Esophagus (tissue), 2 donors: ENCODE results near the gene TTLL6. TPM values are rescaled to one million over a fixed set of nuclear protein-coding genes. Genes with fewer than 3 reads are reported as not detected.

Experiments used
- H3K27ac ChIP-seq, 2 donors: one replicate each; pipeline ENCODE4 v1.5.1; 2013; ENCODE audit warnings: low read depth in 2 of 2, mild to moderate bottlenecking in 2 of 2, inconsistent platforms in 1 of 2, low read length in 1 of 2, moderate library complexity in 1 of 2
- H3K27me3 ChIP-seq, 2 donors: one replicate each; pipeline ENCODE4 v1.6.1; 2013; ENCODE audit warnings: low read length in 2 of 2, control low read depth in 1 of 2, mild to moderate bottlenecking in 1 of 2; ENCODE audit not compliant: insufficient read depth in 2 of 2, control insufficient read depth in 1 of 2
- H3K36me3 ChIP-seq, 2 donors: one replicate each; pipeline ENCODE4 v1.6.1; 2013; ENCODE audit warnings: low read length in 1 of 2; ENCODE audit not compliant: control insufficient read depth in 2 of 2, insufficient read depth in 2 of 2
- H3K4me1 ChIP-seq, 2 donors: one replicate each; pipeline ENCODE4 v1.6.1; 2013; ENCODE audit warnings: low read length in 1 of 2; ENCODE audit not compliant: control insufficient read depth in 2 of 2, insufficient read depth in 2 of 2
- H3K4me3 ChIP-seq, 2 donors: one replicate each; pipeline ENCODE4 v1.5.1; 2013; ENCODE audit warnings: low read length in 2 of 2, mild to moderate bottlenecking in 2 of 2, low read depth in 1 of 2, moderate library complexity in 1 of 2
- H3K9me3 ChIP-seq, 2 donors: one replicate each; pipeline ENCODE4 v1.6.1; 2013; ENCODE audit warnings: mild to moderate bottlenecking in 2 of 2, low read depth in 1 of 2, low read length in 1 of 2, moderate library complexity in 1 of 2; ENCODE audit not compliant: control insufficient read depth in 2 of 2, insufficient read depth in 1 of 2
- WGBS, 2 donors: extraction: QIAGEN DNeasy Blood & Tissue Kit; methylation state at CpG; one replicate each; pipeline ENCODE4 v1.1.7; 2013; 5-methylcytosine and 5-hydroxymethylcytosine counted together
- polyA plus RNA-seq, 2 donors: library from polyadenylated mRNA; stranded (reverse); fragments of 200-250 nt; gene quantifications; one replicate each; pipeline ENCODE4 v1.2.3, GENCODE V29; 2013
- donor health status: healthy with polysubstance abuse.
- donor health status: Bipolar disorder and iron deficiency.

TTLL6 gene
- polyA plus RNA-seq, 2 donors = 0.02 to 0.05 TPM

DNA sequence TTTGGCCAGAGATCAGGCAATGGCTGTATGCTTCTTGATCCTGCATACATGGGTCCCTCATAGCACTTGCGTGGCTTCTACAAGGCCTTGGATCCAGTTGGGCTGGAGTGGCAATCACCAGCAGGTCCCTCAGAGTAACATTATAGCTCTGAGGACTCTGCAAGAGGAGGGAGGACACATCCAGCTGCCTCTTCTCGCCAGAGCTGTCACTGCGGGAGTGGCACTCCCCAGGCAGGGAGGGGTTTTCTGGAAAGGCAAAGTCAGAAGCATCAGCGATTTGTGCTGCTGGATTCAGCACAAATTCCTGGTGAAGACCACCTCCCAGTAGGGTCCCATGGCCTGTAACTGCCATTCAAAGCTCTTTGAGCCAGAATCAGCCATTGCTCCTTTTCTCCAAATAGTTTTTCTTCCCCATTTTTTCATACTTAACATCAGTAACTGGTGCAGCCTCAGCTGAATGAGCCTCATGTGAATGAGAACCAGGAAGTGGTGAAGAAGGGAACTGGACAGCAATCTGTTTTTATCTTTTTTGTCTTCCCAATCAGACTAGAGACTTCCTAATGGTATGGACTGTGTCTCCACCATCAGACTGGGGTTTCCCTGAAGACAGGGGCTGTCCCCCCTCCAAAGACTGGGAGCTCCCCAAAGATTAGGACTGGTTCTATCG, 47.9 kb downstream of the TTLL6 start:
- Histone ChIP-seq H3K27me3 (peaks cover 0 to 7% of the 10 kb centered on the region in 2 donors), H3K4me3 (no peak overlapping the region), H3K27ac (no peak overlapping the region), H3K36me3 (no peaks in the 10 kb centered on the region), H3K4me1 (no peaks in the 10 kb centered on the region), H3K9me3 (no peaks in the 10 kb centered on the region)
- WGBS, 2 donors = 84 to 85% methylated on average over 5 of the region's 5 CpGs

DNA sequence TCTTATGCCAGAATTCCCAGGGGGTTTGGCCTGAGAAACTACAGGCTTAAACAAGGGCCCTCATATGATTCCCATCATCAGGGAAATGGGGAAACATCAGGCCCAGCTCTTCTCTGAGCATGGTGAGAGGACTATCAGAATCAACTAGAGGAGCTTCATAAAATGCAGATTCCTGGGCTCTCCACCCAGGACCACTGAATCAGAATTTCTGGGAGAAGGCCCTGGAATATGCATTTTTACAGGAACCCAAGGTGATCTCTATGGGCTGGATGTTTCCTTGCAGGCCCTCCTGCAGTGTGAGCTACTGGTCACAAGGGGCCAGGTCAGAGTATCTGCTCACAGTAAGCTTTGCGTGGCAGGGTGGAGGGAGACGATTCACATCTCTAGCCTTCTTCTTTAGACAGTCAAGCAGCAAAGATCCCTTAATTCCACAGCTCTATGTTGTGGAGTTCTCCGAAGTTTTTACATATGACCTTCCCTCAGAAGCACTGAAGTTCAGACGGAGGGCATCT, 49.7 kb downstream of the TTLL6 start:
- Histone ChIP-seq H3K36me3 (no peaks in the 10 kb centered on the region), H3K4me1 (no peaks in the 10 kb centered on the region), H3K4me3 (no peak overlapping the region), H3K9me3 (no peaks in the 10 kb centered on the region), H3K27me3 (peaks cover 0 to 7% of the 10 kb centered on the region in 2 donors), H3K27ac (no peak overlapping the region)
- WGBS, 2 donors = 69 to 82% methylated on average over 4 of the region's 4 CpGs

DNA sequence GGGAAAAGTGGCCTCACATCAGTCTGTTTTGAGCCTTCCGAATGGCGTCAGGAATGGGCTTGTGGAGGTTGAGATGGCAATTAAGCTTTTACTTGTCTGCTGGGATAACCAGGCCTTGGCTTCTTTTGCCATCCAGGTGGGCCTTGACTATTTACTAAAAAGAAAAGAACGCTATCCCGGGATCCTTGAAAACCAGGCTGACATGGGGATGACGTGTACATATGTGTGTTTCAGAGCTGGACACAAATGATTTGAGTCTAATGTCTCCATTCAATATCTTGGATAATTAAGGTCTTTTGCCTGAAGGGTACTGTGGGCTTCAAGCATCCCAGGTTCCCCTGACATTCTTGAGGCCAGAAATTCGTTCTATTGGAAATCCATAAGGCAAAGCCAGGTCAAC, 55.9 kb downstream of the TTLL6 start:
- WGBS, 2 donors = 73 to 81% methylated on average over 6 of the region's 6 CpGs
- no peaks in the 10 kb centered on the region for H3K4me1 ChIP-seq
- no peaks in the 10 kb centered on the region for H3K9me3 ChIP-seq
- H3K36me3 ChIP-seq = no peaks in the 10 kb centered on the region
- H3K27me3 ChIP-seq = peaks cover 4 to 5% of the 10 kb centered on the region in 2 donors
- H3K27ac ChIP-seq = no peak overlapping the region
- H3K4me3 ChIP-seq = no peak overlapping the region

DNA sequence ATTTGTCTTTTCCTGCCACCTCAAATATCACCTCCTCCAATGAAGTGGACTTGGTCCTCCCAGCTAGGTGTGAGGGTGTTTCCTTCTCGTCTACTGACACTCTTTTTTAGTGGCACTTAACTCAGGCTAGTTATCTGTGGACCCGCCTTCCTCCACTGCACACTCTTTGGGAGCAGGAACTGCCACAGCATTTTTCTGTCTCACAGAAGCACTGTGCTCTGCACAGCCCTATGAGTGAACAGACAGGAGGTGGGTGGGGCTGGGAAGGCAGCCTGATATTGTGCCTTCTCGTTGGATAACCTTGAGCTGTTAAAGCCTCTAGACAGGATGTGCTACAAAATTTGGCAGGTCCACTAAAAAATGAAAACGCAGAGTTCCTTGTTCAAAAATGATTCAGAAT, 56.6 kb downstream of the TTLL6 start:
- Histone ChIP-seq H3K27ac (no peak overlapping the region), H3K4me1 (no peaks in the 10 kb centered on the region), H3K9me3 (no peaks in the 10 kb centered on the region), H3K36me3 (no peaks in the 10 kb centered on the region), H3K27me3 (peaks cover 5% of the 10 kb centered on the region in 2 donors), H3K4me3 (no peak overlapping the region)
- WGBS, 2 donors = 32 to 35% methylated on average over 4 of the region's 4 CpGs

DNA sequence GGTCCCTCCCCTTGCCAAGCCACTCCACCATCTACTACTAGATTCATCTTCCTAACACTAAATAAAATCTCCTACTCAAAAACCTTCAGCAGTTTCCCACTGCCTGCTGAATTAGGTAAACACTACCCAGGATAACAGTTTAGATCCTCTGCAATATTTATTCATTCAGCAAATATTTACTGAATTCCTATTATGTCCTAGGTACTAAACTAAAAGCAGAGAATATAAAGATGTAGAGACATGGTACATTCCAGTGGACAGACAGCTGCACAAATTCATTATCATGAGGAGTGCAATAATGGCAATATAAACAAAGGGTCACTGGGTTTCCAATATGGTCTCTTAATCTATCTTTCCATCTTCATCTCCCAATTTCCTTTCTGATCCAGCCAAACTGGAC, 57.7 kb downstream of the TTLL6 start:
- Histone ChIP-seq H3K4me3 (no peak overlapping the region), H3K9me3 (no peaks in the 10 kb centered on the region), H3K27me3 (peaks cover 5 to 17% of the 10 kb centered on the region in 2 donors), H3K4me1 (peaks cover 0 to 6% of the 10 kb centered on the region in 2 donors), H3K27ac (no peak overlapping the region), H3K36me3 (no peaks in the 10 kb centered on the region)

DNA sequence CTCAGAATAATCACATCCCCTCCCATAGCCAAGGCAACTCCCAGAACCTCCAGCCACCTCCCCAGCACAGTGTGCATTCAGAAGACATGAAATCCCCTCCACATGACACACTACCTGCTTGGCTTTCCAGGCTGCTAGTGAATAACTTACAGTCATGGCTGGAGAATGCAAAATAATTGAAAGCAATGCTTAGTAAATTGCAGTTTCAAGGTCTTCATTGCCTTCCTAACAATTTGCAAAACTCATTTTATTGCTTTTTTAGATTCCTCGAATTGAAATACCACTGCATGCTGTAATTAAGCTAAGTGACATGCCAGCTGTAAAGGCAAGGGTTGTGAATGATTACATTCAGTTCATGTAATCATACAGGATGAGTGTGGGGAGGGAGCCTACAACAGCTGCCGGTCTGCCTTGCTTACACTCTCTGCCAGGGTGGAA, 59.5 kb downstream of the TTLL6 start:
- Histone ChIP-seq H3K4me3 (no peak overlapping the region), H3K36me3 (no peaks in the 10 kb centered on the region), H3K4me1 (peaks cover 0 to 7% of the 10 kb centered on the region in 2 donors), H3K9me3 (peaks cover 0 to 3% of the 10 kb centered on the region in 2 donors), H3K27ac (no peak overlapping the region), H3K27me3 (peaks cover 5 to 33% of the 10 kb centered on the region in 2 donors)
- 52 to 65% methylated on average over 2 of the region's 2 CpGs for WGBS, 2 donors

DNA sequence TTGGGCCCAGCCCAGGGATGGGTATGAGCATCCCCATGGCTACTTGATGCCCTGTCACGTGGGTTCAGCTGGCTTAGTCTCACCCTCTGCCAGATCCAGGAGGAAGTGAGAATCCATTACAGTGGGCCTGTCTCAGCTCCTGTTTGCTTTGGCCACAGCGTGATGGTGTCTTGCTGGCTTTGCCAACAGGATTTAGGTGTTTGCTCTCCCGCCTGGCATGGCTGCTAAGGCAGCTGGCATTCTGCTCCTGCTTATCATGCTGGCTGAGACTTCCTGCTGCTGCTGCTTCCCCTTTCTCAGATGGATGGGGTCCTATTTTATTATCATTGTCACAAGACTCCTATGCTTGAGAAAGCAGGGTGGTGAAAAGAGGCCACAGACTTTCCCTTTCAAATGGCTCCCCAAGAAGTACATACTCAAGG, 60.2 kb downstream of the TTLL6 start:
- no peaks in the 10 kb centered on the region for H3K36me3 ChIP-seq
- 17 to 23% methylated on average over 3 of the region's 3 CpGs for WGBS, 2 donors
- H3K27ac ChIP-seq = no peak overlapping the region
- peaks cover 0 to 7% of the 10 kb centered on the region in 2 donors for H3K4me1 ChIP-seq
- H3K4me3 ChIP-seq = no peak overlapping the region
- H3K9me3 ChIP-seq = peaks cover 0 to 3% of the 10 kb centered on the region in 2 donors
- peaks cover 5 to 40% of the 10 kb centered on the region in 2 donors for H3K27me3 ChIP-seq

DNA sequence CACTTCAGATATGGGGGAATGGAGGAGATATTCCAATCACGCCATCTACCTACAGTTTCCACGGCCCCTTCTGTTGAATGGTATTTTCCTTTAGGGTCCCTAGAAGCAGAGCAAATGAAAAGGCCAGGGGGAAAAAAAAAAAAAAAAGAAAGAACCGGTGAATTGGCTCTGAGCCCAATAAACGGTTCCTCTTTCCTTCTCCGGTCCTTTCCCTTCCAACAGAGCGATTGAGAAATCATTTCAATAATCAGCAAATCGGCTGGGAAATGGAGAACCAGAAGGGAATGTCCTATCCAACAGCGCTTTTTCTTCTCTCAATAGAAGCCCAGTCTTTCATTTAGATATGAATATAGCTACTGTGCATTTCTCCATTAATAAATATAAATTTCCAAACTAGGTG, 61.7 kb downstream of the TTLL6 start:
- H3K9me3 ChIP-seq = peaks cover 0 to 3% of the 10 kb centered on the region in 2 donors
- peaks cover 0 to 7% of the 10 kb centered on the region in 2 donors for H3K4me1 ChIP-seq
- peaks cover 5 to 51% of the 10 kb centered on the region in 2 donors for H3K27me3 ChIP-seq
- 21 to 25% methylated on average over 8 of the region's 8 CpGs for WGBS, 2 donors
- no peaks in the 10 kb centered on the region for H3K36me3 ChIP-seq
- H3K27ac ChIP-seq = no peak overlapping the region
- no peak overlapping the region for H3K4me3 ChIP-seq

DNA sequence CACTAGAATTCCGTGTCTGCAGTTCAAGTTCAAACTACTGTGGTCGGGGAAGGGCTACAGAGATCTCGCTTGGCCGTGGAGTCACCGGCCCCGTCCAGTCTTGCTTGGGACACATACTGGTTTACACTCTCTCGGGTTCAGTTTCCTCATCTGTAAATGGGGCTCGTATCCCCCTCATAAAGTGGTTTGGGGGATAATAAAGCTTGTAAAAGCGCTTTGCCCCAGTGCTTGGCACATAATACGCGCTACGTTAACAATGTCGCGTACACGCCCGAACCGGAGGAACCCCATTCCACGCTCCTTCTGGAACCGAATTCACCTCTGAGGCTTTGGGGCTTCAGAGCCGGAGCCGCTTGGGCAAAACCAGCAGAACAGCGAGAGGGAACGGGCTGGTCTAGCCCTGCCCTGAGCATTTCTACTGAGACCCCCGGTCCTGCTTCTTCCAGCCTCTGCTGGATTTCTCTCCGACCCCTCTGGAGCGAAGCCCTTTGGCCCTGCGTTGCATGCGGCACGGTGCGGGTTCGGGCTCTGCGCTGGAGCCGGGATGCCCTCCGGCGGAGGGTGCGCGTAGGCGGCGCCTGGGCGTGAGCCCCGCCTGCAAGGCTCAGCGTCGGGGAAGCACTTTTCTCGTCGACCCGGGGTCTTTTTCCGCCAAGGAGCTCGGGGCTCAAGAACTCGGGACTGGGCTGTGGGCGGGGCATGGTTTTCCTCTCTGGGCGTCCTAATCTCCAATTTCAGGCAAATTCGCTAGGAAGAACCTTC, 62.3 kb downstream of the TTLL6 start:
- no peak overlapping the region for H3K4me3 ChIP-seq

More for the DNA sequence above, 62.3 kb downstream of the TTLL6 start:
- WGBS, 2 donors = 9 to 10% methylated on average over 52 of the region's 52 CpGs
- H3K27ac ChIP-seq = no peak overlapping the region
- peaks cover 0 to 6% of the 10 kb centered on the region in 2 donors for H3K9me3 ChIP-seq
- H3K27me3 ChIP-seq = peaks cover 6 to 58% of the 10 kb centered on the region in 2 donors
- H3K4me1 ChIP-seq = peaks cover 0 to 7% of the 10 kb centered on the region in 2 donors
- H3K36me3 ChIP-seq = no peaks in the 10 kb centered on the region
